NCI-H82 (cell line): Measurements from ENCODE around the gene AP2A1.

Experiments
- DNase-seq: peaks from one replicate; lab custom pipeline; 2025; lab: John Stamatoyannopoulos, UW

Gene AP2A1

GRCh38 chr19:49839713-49840112 is 72.9 kb downstream of the AP2A1 start:
- no peak for DNase-seq

- no peak for DNase-seq
Measured at GRCh38 chr19:49840321-49840720, 73.5 kb downstream of the AP2A1 start.

- no peak for DNase-seq
Measured at GRCh38 chr19:49840736-49841249, 74.0 kb downstream of the AP2A1 start.

- DNase-seq = no peak
Measured at GRCh38 chr19:49843265-49843664, 76.5 kb downstream of the AP2A1 start.

- DNase-seq = no peak
Measured at GRCh38 chr19:49844138-49845095, 77.6 kb downstream of the AP2A1 start.

GRCh38 chr19:49845414-49845813 is 78.6 kb downstream of the AP2A1 start:
- DNase-seq = peak; percentile 18

- DNase-seq = no peak
Measured at GRCh38 chr19:49846408-49846807, 79.6 kb downstream of the AP2A1 start.

GRCh38 chr19:49847731-49848696 is 81.2 kb downstream of the AP2A1 start:
- no peak for DNase-seq

GRCh38 chr19:49848938-49849337 is 82.1 kb downstream of the AP2A1 start:
- no peak for DNase-seq

GRCh38 chr19:49849433-49850220 is 82.8 kb downstream of the AP2A1 start:
- DNase-seq = peak; percentile 22

GRCh38 chr19:49850221-49850486 is 83.4 kb downstream of the AP2A1 start:
- DNase-seq = no peak

- peak; percentile 95 for DNase-seq
Measured at GRCh38 chr19:49850487-49851342, 83.9 kb downstream of the AP2A1 start, which contains the start of gene PTOV1. TSS of gene PTOV1 (plus strand) at chr19:49851159.

- DNase-seq = peak; percentile 73
Measured at GRCh38 chr19:49851456-49852259, 84.9 kb downstream of the AP2A1 start.

GRCh38 chr19:49852631-49853126 is 85.9 kb downstream of the AP2A1 start:
- DNase-seq = no peak

- no peak for DNase-seq
Measured at GRCh38 chr19:49853852-49854377, 87.1 kb downstream of the AP2A1 start.

GRCh38 chr19:49854378-49855263 is 87.8 kb downstream of the AP2A1 start:
- no peak for DNase-seq

GRCh38 chr19:49855277-49855675 is 88.5 kb downstream of the AP2A1 start:
- DNase-seq = no peak
